Measurements from ENCODE around the gene DYTN.
"Not testable (repeated sequence)": the region's sequence is repeated elsewhere in the genome, so short reads cannot be mapped to it uniquely, and the experiment has no call there.

DYTN gene, protein sequence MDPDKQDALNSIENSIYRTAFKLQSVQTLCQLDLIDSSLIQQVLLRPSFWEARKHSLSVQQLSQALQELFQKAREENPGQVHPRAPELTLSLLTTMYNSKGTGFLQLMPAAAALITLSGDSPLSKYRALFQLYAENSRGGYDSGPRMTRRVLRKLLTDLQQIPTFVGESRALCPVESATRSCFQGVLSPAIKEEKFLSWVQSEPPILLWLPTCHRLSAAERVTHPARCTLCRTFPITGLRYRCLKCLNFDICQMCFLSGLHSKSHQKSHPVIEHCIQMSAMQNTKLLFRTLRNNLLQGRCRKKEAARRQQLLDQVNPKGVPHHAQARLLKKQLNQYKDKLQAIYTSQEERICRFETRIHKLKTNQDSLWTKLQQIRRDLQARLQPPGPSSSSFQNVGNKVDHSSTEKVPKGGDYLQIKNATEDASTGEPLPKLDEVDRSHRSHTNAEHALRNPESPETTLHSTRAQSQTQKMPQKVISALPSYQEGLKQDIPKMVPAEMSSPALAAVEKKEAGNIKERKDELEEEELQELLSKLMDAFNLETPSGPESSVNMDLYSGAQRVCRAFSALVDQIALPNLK

GRCh38 chr2:206718296-206718695 lies at the start of gene DYTN:
Gene DYTN, minus strand, starts transcription at chr2:206718396. Its CDS starts 117 bp downstream, at chr2:206718279.
- DNase-seq (ENCODE audit: insufficient read length, low spot score) = no peak

DNA sequence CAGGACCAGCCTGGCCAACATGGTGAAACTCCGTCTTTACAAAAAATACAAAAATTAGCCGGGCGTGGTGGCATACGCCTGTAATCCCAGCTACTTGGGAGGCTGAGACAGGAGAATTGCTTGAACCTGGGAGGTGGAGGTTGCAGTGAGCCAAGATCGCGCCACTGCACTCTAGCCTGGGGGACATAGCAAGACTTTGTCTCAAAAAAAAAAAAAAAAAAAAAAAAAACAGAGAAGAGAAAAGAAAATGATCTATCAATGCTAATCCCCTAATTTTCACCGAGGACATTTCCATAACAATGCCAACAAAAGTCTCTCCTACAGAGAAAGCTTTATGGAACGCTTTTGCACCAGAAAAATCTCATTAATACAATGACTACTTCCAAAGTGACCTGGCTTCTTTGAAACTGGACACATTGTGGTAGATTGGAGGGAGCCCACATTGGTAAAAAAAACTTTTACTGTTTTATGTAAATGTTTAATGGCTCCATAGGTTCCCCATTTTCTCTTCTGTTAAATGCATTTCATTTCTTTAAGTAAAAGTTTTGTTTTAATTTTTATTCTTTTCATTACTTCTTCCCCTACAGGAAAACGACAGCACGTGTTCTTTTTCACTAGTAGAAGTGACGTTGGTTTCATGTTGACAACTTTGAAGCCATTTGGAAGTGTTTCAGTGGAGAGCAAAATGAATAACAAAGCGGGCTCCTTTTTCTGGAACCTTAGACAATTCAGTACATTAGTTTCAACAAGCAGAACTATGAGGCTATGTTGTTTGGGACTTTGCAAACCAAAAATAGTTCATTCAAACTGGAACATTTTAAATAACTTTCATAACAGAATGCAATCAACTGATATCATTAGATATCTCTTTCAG lies 48.1 kb upstream of the DYTN start:
- no peak for FAIRE-seq
- no peak for DNase-seq (ENCODE audit: insufficient read length, low spot score)

More at GRCh38 chr2:206718296-206718695, at the start of gene DYTN:
- no peak for FAIRE-seq

GRCh38 chr2:206765242-206766056 lies 47.3 kb upstream of the DYTN start, which contains the start of the genes FASTKD2 and MDH1B:
Gene FASTKD2, plus strand, starts transcription at chr2:206765606. Its CDS starts 1,088 bp downstream, at chr2:206766694.
Gene MDH1B, minus strand, starts transcription at chr2:206765328. Its CDS starts 57 bp downstream, at chr2:206765271.
- FAIRE-seq = peak; percentile 83
- DNase-seq (ENCODE audit: insufficient read length, low spot score) = peak; percentile 88

- no peak for FAIRE-seq
Observed at GRCh38 chr2:206764673-206765241, 46.6 kb upstream of the DYTN start.

GRCh38 chr2:206756816-206757215 lies 38.6 kb upstream of the DYTN start:
- FAIRE-seq (no peak), DNase-seq (ENCODE audit: insufficient read length, low spot score) (no peak)

More at GRCh38 chr2:206764673-206765241, 46.6 kb upstream of the DYTN start:
- peak; percentile 0 for DNase-seq (ENCODE audit: insufficient read length, low spot score)

DNA sequence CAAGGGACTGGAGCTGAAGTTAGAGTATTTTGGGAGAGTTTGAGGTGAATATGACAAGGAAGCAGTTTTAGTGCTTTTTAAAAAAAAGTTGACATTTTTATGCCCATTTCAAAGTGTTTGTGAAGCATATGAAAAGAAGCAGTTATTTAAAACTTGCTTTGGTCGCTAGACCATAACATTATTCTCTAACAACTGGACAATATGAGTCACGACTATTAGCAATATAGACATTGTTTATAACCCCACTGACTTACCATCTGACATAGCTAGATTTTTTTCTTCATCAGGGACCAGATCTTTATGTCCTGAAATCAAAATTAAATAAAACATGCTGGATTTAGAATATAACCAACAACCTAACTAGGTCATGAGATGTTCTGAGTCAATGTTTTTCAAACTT lies 22.6 kb upstream of the DYTN start:
- FAIRE-seq (no peak), DNase-seq (ENCODE audit: insufficient read length, low spot score) (no peak)

DNA sequence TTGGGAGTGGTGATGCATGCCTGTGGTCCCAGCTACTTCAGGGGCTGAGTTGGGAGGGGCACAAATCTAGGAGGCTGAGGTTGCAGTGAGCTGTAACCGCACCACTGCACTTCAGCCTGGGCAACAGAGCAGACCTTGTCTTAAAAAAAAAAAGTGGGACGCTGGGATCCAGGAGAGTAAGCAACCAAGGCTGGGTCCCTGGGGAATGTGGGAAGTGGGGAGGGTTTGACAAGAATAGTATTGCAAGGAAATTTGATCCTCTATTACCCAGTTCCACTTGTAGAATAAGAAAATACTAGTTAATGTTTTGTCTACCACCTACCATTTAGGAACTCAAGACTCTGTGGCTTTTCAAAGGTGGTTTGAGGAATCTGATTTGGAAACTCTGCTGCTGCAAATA lies 21.1 kb upstream of the DYTN start:
- no peak for FAIRE-seq
- DNase-seq (ENCODE audit: insufficient read length, low spot score) = no peak

DNA sequence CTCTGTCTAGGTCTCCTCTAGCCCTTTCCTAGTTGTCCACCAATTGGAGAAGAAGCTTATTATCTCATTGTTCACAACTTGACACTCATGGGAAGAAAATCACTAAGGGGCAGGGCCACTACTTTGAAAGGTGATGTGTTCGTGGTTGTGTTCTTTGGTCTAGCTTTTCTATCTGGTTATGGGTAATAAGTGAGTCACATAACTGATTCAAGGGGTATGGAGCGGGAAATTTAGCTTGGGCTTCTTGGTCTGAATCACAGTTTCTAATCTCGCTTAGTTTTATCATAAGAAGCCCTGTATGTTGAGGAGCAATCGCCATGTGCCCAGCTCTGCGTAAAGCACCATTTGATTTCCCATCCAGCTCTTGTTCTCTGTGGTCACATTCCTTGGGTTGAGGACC lies 18.7 kb upstream of the DYTN start:
- DNase-seq (ENCODE audit: insufficient read length, low spot score) (no peak), FAIRE-seq (no peak)

DNA sequence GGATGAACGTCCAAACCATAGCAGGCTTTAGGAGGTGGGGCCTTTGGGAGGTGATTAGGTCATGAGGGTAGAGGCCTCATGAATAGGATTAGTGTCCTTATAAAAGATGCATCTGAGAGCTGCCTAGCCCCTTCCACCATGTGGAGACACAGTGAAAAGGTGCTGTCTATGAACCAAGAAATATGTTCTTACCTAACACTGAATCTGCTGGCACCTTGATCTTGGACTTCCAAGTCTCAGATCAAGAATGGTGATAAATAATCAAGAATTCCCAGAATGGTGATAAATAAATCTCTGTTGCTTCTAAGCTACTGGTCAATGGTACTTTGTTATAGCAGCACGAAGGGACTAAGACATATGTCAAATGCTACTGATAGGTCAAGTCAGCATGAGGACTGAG lies 15.1 kb upstream of the DYTN start:
- FAIRE-seq = no peak

DNA sequence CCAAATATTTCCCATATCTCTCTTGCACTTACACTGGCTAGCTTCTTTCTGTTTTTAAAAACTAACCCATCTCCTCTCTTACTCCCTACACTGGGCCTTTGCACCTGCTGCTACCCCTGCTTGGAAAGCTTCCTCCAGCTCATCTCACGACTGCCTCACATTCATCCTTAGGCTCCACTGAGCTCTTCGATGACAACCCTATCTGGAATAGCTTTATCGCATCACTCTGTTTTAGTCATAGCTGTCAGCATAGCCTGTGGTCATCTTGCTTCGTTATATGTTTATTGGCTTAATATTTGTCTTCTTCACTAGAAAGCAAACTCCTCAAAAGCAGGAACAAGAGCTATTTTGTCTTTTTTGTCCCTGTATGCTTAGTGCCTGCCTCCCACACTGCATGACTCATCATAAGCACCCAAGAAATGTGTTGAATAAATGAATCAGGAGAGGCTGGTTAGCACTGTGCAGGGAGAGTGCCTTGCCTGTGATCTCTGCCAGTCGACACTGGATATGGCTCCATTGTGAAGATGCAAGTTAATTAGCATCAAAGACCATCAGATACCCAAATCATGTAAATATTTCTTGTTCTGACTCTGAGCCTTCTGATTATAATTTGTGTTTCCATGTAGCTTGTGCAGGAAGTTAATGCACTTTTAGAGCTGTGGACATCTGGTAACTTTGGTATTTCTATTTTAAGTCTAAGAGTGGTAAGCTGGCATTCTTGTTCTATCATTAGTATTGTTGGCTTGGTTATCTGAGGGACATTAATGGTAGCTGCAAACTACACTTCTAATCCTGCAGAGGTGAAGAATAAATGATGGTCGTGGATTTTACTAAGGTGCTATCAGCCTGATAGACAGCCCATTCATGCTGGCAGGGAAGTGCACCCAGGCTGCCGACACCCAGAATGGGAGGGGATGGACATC lies 10.3 kb upstream of the DYTN start:
- no peak for DNase-seq (ENCODE audit: insufficient read length, low spot score)
- FAIRE-seq = no peak

More for the DNA sequence above, 15.1 kb upstream of the DYTN start:
- DNase-seq (ENCODE audit: insufficient read length, low spot score) = no peak

GRCh38 chr2:206727287-206727686 lies 9.1 kb upstream of the DYTN start:
- FAIRE-seq = no peak
- no peak for DNase-seq (ENCODE audit: insufficient read length, low spot score)

- no peak for DNase-seq (ENCODE audit: insufficient read length, low spot score)
- no peak for FAIRE-seq
Observed at GRCh38 chr2:206723288-206723687, 5.1 kb upstream of the DYTN start.

- FAIRE-seq (no peak), DNase-seq (ENCODE audit: insufficient read length, low spot score) (no peak)
Observed at GRCh38 chr2:206721256-206721920, 3.2 kb upstream of the DYTN start.

GRCh38 chr2:206716623-206717022 lies 1.6 kb downstream of the DYTN start:
- FAIRE-seq = no peak
- DNase-seq (ENCODE audit: insufficient read length, low spot score) = no peak

DNA sequence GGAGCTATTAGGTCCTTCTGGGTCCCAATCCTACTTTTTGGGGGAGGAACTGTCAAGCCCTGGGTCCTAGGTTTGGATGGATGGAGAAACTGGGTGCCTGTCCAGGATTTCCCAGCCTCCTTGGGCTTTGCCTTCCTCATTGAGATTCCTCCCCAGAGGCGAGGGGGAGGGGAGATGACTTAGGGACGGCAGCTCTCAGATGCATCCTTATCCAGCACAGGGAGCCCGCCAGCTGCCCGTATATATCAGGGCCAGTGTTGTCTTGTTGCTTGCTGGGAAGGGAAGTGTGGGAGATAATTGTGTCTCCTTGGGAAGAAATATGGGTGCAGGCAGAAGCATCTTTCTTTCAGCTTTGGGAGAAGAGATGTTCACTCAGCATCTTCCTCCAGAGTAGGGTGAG lies 3.0 kb downstream of the DYTN start:
- not testable (repeated sequence) for DNase-seq (ENCODE audit: insufficient read length, low spot score); FAIRE-seq

- no peak for FAIRE-seq
- no peak for DNase-seq (ENCODE audit: insufficient read length, low spot score)
Observed at GRCh38 chr2:206713746-206714145, 4.5 kb downstream of the DYTN start.

GRCh38 chr2:206708286-206708685 lies 9.9 kb downstream of the DYTN start:
- FAIRE-seq (no peak), DNase-seq (ENCODE audit: insufficient read length, low spot score) (no peak)

- DNase-seq (ENCODE audit: insufficient read length, low spot score) = no peak
- FAIRE-seq = no peak
Observed at GRCh38 chr2:206707164-206707701, 11.0 kb downstream of the DYTN start.

Measured in HTR-8/SVneo (cell line).